GM12892 (cell line): ENCODE data around the gene CD300LD.
A peak's percentile ranks its signal among the peaks of the same experiment; 100 is the strongest.

Experiments
- DNase-seq: peaks from one replicate; pipeline ENCODE4 v3.0.0; 2011; ENCODE audit not compliant: insufficient read length
- FAIRE-seq: peaks from 2 replicates; lab custom pipeline; 2011; peaks lifted over from hg19 to GRCh38; lab: Jason Lieb, UNC
- POLR2A ChIP-seq: IDR thresholded peaks from 2 replicates; pipeline ENCODE4 v1.6.1; 2011; ENCODE audit warnings: low read depth, low read length, control low read depth
- POLR2AphosphoS5 ChIP-seq: IDR thresholded peaks from 2 replicates; pipeline ENCODE4 v1.6.1; 2011; ENCODE audit warnings: low read depth, low read length, control low read depth
- TAF1 ChIP-seq: IDR thresholded peaks from 2 replicates; pipeline ENCODE4 v1.6.1; 2011; ENCODE audit warnings: low read depth, mild to moderate bottlenecking, control low read depth, low read length, borderline replicate concordance

The CD300LD gene

GRCh38 chr17:74546586-74546985 is 45.5 kb downstream of the CD300LD start:
- FAIRE-seq (no peak), DNase-seq (no peak)
- TF ChIP-seq POLR2AphosphoS5 (no peak), TAF1 (no peak), POLR2A (no peak)

- DNase-seq (no peak), FAIRE-seq (no peak)
- TF ChIP-seq POLR2AphosphoS5 (no peak), TAF1 (no peak), POLR2A (no peak)
These were observed 46.2 kb downstream of the CD300LD start, which contains the start of gene CD300C for GRCh38 chr17:74545843-74546230. Gene CD300C, minus strand, starts transcription at chr17:74546115. Its CDS starts 333 bp downstream, at chr17:74545782.

- peak; percentile 17 for FAIRE-seq
These were observed 46.9 kb downstream of the CD300LD start for GRCh38 chr17:74544991-74545842.

DNA sequence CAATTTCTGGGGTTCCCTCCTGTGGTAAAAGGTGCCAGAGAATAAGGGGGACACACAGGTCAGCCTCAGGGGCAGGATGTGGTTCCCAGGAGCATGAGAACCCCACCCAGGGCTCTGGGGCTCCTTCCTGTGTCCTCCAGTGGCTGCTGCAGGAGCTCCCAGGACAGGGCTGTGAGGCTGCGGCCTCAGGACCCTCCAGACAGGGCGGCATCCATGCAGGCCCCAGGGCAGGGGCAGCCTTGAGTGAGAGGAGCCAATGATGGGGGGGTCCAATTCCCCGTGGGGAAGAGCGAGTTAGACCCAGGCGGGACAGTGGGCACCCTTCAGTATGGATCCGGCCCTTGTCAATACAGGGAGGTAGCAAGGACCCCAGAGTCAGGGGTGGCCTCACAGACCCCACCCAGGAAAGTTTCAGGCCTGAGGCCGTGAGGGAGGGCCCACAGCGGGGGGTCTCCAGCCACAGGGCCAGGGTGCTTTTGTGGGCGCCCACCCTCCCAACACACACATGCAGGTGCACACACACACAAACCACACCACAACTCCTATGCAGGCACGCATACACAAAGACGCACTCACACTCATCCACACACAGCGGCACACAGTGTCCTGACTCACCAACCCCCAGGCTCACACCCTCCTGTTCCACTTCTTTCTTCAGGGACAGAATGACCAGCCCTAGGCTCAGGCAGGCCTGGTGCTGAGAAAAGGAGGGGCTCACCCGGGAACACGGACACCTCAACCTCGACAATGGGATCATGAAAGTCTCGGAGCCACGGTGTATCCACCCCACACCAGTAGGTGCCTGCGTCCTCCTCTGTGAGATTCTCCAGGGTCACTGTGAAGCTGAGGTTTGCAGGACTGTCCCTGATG is 48.0 kb downstream of the CD300LD start:
- no peak for DNase-seq
- FAIRE-seq = no peak
- TF ChIP-seq TAF1 (no peak), POLR2AphosphoS5 (no peak), POLR2A (no peak)

More at GRCh38 chr17:74544991-74545842, 46.9 kb downstream of the CD300LD start:
- TF ChIP-seq POLR2AphosphoS5 = no peak; the same call in 1 of the 2 replicates
- TF ChIP-seq TAF1 = no peak
- TF ChIP-seq POLR2A = no peak
- no peak for DNase-seq

DNA sequence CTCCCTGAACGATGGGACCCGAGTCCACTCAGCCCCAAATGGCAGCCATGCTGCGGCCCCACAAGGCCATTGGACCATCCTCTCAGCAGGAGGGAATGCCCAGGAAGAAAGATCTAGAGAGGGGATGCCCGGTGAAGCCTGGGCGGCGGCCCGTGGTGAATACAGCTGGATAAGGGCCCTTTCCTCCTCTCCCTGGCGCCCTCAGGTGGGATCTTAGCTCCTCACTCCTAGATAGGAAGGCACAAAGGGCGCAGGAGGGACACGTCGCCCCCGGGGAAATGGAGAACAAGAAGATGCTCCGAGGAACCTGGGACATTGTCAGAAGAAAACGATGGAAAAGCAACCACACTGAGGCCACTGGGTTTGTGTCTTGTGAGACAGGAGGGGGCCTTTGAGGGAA is 48.7 kb downstream of the CD300LD start:
- FAIRE-seq = no peak
- TF ChIP-seq POLR2AphosphoS5 (no peak), POLR2A (no peak), TAF1 (no peak)
- DNase-seq = no peak

GRCh38 chr17:74542727-74543383 is 49.2 kb downstream of the CD300LD start:
- DNase-seq = no peak
- TF ChIP-seq POLR2A = no peak
- no peak for TF ChIP-seq TAF1
- TF ChIP-seq POLR2AphosphoS5 = no peak
- no peak for FAIRE-seq

GRCh38 chr17:74542166-74542565 is 49.9 kb downstream of the CD300LD start:
- no peak for TF ChIP-seq POLR2A
- FAIRE-seq (no peak), DNase-seq (no peak)

DNA sequence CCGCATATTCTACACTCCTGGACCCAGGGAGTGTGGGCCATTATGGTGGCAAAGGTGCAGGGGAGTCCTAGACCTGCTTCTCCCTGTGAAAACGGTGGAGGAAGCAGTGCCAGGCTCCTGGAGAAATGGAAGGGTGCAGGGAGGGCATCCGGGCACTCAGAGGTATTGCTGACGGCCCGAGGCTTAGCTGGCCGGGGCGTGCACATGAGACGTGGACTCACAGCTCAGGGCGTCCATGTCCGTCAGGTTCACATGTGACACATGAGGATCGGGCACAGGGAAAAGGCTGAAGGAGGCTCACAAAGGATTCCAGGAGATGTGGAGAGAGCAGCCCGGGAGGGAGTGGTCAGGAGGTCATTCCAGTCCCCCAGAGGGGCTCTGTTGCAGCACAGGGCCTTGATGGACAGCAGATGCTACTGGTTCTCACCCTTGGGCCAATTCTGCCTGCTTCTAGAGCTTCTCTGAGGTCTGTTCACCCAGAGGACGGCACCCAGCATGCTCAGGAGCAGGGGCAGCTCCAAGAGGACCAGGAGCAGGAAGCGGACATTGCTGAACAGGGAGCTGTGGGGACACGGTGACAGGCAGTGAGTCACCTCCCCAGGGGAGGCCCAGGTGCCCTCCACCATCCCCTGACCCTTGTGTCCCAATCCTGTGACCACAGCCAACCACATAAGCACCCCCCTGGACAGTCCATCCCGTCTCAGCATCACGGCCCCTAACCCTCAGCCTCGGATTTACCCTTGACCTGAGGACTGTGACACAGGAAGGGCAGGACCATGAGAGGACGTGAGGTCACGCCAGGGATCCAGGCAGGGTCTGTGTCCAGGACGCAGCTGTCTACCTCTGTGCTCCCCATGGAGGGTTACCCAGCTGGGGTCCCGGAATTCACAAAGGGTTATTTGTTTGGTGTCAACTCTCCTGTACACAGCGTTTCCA is 50.6 kb downstream of the CD300LD start:
- FAIRE-seq (no peak), DNase-seq (no peak)
- TF ChIP-seq POLR2AphosphoS5 (no peak), TAF1 (no peak), POLR2A (no peak)

DNA sequence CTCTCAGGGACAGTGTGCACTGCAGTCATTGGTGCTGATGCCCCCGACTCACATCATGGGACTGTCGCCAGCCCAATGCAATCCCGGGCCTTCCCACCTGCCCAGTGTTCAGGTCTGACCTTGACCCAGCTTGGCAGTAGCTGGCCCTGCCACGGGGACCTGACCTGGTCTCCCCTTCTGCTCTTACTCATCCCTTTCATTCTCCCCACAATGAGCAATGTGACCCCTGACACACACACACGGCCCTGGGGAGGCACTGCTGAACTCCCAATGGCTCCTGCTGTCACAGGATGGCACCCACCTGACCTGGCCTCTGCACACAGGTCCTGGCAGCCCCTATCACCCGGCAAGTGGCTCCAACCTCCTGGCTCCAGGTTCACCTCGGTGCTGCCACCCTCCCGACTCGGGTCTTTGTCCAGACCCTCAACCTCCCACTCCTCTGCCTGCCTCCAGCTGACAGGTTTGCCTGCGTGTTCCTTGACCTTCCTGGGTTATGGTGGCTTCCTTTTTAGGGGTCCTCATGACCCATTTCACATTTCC is 52.7 kb downstream of the CD300LD start:
- TF ChIP-seq TAF1 (no peak), POLR2A (no peak), POLR2AphosphoS5 (no peak)
- no peak for DNase-seq
- FAIRE-seq = no peak

GRCh38 chr17:74536890-74537289 is 55.2 kb downstream of the CD300LD start:
- DNase-seq (no peak), FAIRE-seq (no peak)
- no peak for TF ChIP-seq POLR2A
- no peak for TF ChIP-seq TAF1
- TF ChIP-seq POLR2AphosphoS5 = no peak
